Dedifferentiated amniotic fluid mesenchymal stem cell (primary cell): ENCODE measurements around the gene TOX2.

Source experiments
- DNase-seq: peaks from one replicate; pipeline ENCODE4 v3.0.0-alpha.2; 2016; ENCODE audit errors: extremely low spot score

Gene TOX2

DNA sequence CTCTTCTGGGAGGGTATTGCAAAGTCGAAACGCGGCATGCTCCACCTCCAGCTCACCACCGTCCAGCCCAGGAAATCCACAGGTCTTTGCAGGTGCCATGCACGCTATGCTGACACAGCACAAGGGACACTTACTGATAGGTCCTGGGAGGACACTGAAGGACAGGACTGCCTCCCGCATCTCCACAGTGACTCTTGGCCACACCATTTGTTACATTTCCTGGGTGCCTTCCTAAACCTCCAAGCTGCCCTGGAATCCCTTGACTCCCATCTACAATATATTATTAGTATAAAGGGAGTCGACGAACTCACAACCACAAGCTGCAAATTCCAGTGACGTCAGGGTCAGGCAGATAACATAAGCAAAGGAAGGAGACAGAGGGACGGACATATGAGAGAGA, 165.4 kb downstream of the TOX2 start:
- no peak for DNase-seq

DNA sequence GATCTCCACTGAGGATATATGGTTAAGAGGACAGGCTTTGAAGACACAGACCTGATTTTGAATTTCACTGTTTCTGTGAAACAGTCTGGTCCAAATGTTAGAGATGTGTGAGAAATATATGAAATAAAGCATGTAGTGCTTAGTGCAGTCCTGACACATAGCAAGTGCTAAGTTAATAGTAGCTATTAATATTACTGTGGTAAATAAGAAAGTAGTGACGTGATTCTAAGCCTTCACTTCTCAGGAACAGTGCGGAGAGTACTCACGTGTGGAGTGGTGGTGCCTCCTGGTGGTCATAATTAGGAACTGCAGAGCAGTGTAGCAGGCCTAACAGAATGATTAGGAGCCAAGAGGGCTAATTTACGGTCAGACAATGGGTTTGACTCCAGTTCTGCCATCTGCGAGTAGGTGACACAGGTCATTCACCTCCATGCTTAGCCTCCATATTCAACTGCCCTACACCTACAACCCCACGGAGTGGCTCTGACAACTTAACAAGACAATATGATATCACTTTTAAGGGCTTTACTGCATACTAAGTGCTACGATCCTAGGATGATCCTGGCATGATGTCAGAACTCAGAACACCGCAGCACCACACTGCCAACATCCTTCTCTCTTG, 166.1 kb downstream of the TOX2 start:
- peak; percentile 75 for DNase-seq

DNA sequence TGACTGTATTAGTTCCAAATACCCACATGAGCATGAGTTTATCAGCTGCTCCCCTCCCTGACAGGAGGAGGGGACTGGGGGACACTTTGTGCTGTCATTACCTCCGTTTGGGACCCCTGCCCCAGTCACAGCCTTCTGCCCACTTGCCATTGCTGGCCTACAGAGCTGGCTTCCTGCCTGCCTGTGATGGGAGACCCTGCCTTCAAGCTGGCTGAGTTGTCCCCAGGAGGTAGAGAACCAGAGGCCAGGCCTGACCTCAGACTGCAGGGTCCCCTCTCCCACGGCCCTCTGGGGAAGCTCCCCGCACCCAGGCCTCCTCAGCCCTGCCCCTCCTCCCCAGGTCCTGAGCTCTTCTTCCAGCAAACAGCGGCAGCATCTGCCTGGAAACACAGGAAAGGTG, 166.8 kb downstream of the TOX2 start:
- no peak for DNase-seq

DNA sequence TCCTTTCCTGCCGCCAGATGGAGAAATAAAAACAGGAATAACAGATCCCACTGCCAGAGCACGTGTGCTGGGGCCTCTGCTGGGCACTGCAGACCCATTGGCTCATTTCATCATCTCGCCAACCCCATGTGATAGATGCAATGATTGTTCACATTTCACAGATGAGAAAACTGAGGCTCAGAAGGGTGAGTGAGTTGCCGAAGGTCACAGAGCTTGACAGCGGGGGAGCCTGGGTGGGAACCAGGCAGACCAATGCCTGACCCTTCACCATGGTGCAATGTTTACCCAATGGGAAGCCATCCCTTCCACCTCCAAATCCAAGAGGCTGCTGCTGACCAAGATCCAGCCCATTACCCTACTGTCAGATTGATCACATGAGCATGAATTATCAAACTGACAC, 167.2 kb downstream of the TOX2 start:
- no peak for DNase-seq

DNA sequence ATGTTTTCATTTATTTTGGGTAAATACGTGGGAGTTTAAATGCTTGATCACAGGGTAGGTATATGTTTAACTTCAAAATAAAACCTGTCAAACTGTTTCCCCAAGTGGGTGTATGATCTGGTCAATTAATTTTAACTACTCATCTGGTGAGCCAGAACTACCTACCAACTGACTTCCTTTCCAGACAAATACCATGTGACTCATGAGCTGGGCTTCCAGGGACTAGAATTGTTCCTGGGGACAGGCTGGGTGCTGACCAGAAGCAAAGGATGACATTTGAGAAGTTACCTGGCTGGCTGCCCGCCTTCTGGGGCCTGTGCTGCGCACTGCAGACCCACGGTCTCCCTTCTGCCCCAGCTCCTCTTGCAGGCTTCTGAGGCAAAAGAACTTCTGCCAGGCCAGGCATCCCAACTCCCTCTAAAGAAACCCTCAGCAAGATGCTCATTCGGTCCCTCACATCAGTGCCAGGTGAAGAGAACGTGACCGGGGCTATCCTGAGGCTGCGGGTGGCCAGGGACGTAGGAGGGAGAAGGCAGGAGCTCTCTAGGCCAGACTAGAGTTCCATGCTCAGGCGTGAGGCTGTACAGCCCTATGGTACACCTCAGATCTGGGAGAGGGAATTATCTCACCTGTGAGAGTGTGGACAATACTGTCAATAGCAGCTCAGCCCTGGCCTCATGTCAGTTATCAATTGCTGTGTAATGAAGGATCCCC, 168.7 kb downstream of the TOX2 start:
- DNase-seq, result peak; percentile 47

DNA sequence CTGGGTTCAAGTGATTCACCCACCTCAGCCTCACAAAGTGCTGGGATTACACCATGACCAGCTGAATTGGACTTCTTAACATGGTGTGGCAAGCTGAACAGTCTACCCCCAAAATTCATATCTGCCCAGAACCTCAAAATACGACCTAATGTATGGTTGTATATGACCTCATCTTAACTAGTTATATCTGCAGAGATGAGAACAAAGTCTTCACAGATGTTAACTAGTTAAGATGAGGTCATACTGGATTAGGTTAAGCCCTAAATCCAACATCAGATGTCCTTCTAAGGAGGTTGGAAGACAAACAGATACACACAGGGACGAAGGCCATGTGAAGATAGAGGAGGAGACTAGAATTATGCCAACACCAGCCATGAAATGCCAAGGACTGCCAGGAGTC, 169.8 kb downstream of the TOX2 start:
- DNase-seq, result no peak

DNA sequence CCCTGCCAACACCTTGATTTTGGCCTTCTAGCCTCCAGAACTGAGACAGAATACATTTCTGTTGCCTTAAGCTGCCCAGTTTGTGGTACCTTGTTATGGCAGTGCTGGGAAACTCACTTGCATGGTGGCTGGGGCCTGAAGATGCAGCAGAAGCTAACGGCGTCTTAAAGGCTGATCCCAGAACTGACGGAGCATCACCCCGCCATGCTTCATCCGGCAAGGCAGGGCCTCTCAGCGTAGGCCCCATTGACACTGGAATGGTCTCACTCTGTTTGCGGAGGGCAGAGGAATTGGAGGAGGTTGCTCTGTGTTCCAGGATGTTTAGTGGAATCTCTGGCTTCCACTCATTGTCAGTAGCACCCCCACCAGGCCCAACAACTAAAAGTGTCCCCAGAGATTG, 170.2 kb downstream of the TOX2 start:
- no peak for DNase-seq

DNA sequence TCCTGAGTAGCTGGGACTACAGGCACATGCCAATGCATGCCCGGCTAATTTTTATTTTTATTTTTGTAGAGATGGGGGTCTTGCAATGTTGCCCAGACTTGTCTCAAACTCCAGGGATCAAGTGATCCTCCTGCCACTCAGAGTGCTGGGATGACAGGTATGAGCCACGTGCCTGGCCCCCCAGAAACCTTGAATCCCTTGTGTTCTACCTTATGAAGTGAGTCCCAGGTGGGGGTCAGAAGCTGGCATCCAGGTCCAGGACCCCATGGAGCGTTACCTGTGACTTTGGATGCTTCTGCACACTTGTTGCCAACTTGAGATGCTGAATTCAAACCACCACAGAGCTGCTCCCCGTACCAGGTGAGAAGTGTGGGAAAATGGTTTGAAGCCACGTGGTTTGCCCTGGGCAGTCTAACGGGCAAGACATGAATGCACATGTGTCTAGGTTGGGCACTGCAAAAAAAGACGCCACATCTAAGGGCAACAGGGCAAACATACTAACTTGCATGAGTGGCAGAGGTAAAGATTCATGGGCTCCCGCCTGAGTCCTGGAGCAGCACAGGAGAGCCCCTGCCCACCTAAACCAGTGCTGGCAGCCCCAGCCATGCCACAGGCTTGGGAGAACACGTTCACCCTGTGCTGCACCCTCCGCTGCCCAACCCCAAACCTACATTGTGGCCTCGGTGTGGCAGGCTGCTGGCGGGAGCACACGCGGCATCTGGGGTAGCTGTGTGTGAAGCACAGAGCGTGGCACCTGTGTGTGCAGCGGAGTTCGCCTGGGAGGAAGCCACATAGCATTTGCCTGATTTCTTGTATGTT, 171.2 kb downstream of the TOX2 start:
- no peak for DNase-seq

DNA sequence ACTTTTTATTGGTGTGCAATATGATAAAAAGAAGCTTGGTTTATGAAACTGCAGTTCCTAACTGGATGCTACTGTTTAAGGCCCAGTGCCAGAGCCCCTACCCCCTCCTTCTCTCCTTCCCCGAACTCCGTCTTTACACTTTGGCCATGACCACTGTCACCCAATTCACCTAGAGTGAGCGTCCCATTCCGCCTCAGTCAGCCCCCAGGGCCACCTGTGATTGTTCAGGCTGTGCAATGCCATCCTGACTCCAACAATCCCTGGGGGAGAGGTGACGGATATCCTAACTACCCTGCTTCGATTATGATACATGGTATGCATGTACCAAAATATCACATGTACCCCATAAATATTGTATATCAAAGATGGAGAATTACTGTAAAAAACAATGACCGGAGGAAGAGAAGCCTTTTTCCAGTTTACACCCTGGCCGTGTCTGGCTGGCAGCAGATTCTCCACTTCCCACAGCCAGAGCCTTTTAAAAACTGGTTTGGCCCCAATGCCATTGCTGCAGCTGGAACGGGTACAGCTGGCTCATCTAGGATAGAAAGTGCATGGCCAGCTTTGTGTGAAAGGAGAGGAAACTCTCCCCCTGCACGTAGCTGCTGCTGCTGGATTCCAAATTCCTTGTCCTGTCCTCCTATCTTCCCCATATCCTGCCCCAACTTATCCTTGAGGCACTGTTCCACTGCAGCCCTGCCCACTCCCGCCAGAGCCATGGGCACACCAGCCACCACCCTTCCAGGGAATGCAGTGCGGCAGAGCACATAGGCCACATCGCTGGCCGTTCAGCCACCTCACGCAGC, 172.6 kb downstream of the TOX2 start:
- no peak for DNase-seq

DNA sequence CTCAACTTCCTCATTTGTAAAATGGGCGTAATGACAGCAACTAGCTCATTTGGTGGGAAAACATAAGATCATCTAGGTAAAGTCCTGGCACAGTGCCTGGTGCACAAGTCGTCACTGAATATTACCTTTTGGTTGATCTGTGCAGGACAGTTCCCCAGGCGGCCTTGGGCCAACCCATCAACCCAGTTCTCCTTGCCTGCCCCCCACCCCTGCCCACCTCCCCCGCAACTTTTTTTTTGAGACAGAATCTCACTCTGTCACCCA, 173.1 kb downstream of the TOX2 start:
- DNase-seq, result no peak

DNA sequence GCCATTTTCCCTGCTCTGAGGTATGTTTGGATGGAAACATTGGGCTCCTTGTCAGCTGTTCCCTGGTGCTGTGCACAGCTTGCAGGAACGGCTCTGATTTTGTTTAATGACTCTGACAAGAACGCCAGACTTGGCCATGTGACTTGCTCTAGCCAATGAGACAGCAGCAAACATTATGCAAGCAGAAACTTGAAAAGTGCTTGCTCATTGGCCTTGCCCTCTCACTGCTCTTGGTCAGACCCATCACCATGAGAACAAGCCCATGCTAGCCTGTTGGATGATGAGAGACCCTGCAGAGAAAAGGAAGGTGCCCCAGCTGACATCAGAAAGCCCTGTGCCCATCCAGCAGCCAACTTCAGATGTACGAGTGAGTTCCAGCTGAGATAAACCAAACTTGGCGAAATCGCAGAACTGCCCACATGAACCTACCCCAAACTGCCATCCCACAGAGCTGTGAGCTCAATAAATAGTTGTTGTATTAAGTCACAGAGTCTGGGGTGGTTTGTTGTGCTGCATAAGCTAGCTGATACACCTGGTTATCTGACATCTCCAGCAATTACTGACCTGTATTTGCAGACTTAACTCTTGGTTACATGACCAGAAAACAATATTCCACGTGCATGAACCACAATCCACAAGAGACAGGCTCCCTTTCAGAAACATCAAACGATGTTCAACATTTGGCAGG, 175.5 kb downstream of the TOX2 start:
- DNase-seq, result no peak

DNA sequence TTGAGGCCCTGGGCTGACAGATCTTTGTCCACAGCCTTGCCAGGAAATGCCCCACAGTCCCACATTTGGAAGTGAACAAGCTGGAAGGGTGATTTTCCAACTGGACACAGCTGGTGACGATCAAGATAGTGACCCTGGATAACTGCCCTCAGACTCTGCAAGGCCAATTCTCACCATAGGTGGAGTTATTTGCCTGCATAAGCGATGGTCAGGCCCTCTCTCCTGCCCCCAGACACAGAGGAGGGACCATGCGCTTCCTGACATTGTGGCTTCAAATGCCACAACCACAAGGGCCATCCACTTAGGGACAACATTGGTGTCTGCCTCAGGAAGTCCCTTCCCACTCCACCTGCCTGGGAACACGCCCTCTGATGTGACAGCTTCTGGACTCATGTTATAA, 176.4 kb downstream of the TOX2 start:
- DNase-seq, result no peak

DNA sequence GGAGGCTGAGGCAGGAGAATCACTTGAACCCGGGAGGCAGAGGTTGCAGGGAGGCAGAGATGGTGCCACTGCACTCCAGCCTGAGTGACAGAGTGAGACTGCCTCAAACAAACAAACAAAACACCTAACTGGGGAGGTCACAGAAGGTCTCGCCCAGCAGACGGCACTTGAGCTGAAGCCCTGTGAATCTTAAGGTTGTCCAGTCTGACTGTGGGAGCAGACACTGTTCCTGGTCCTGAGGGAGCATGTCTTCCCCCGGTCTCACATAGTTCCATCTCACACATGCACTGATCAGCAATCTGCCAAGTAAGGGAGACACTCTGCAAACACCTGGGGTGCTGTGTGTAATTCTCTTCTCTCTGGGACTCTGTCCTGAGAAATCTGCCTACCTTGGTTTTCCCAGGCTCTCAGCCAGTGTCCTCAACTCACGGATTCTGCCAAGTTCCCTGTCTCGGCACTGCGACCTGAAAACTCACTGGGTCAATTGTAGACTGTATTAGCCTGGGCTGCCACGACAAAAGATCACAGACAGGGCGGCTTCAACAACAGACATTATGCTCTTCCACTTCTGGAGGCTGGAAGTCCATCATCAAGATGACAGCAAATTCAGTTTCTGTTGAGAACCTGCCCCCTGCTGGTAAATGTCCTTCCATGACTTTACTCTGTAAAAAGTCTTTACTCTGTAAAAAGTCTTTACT, 178.0 kb downstream of the TOX2 start:
- peak; percentile 42 for DNase-seq

DNA sequence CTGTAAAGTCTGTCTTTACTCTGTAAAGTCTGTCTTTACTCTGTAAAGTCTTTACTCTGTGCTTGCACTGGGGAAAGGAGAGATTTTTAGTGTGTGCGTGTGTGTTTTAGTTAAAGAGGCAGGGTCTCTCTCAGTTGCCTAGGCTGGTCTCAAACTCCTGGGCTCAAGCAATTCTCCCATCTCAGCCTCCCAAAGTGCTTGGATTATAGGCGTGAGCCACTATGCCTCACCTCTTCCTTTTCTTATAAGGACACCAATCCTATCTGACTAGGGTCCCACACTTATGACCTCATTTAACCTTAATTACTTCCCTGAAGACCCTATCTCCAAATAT, 178.6 kb downstream of the TOX2 start:
- no peak for DNase-seq

DNA sequence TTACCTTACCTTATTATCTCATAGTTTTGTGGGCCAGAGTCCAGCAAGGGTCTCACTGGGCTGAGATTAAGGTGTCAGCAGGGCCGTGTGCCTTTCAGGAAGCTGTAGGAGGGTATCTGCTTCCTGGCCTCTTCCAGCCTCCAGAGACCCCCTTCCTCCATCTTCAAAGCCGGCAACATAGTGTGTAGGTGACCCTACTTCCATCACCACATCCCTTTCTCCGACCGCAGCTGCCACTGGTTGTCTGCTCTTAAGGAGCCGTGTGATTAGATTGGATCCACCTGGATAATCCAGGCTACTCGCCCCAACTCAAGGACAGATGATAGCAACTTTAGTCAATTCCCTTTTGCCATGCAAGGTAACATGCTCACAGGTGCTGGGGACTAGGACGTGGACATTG, 181.2 kb downstream of the TOX2 start:
- no peak for DNase-seq

DNA sequence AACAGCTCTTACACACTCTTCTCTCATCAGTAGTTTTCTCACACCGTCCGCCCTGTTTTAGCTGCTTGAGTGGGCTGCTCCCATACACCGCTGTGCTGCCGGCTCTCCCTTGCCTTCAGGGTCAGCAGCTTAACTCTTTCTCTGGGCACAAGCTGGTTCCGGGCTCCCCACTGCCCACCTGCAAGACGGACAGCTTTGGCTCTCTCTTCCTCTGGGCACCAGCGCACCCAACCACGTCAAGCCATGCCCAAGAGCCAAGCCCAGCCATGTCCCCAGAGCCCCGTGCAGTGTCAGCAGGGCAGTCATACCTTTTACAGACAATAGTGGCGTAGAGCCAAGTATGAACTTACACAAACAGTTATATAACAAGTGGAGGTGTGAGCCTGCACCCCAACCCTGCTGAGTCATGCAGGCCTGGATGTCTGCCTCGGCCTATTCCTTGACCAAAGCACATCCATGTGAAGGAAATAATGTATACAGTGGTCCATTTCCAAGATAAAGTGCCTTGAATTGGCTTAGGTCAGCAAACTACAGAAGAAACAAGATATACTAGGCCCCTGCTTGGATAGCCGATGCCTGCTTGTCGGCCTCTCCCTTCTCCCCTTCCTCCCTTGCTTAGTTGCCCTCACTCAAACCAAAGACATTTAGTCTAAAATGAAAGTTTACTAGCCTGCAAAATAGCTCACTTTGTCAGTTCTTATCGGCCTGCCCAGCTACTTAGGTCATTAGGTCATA, 183.0 kb downstream of the TOX2 start:
- DNase-seq, result no peak

DNA sequence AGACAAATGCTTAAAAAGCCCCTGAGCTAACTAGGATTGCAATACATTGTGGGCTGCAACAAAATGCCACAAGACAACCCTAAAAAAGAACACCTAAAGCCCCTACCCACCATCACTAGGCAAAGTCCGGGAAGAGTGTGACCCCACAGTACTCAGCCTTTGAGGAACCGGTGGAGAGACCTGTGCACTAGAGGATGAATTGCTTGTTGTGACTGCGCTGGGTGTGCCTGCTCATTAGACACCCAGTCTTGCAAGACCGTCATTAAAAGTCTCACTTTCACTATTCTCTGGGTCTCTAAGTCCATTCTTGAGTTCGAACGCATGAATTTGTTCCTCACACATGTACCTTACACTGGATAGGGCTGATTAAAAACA, 183.6 kb downstream of the TOX2 start:
- no peak for DNase-seq

DNA sequence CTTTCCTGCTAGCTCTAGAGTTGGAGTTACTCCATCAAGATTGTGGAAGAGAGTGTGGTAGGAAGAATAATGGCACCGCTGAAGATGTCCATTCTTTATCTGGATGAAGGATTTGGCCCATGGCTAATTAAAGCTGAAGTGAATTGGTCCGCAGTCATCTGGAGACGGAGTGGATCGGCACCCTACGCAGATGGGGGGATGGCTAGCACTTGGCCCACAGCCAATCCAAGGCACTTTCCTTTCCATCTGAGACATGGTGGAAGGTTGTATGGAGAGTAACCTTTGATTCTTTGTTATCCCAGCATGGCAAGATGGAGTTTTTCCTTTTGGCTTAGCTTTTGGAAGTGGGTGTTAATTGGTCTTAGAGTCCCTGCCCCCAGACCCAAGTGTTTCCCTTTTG, 184.0 kb downstream of the TOX2 start:
- no peak for DNase-seq

DNA sequence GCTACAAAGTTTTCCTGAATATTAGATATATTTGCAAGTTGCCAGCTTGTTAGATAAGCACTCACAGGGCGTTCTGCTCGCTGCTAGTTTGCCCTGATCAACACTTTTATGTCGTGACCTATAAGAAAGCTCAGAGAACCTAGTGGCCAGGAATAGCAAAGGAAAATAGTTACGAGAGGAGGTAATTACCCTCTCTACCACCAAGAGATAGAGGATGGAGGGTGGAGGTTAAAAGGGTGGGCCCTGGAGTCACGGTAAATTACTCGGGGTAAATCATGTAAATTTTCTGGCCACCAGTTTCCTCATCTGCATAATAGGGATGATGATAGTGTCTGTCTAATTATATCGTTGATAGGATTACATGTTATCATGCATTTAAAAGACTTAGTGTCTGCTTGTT, 185.2 kb downstream of the TOX2 start:
- DNase-seq, result no peak

DNA sequence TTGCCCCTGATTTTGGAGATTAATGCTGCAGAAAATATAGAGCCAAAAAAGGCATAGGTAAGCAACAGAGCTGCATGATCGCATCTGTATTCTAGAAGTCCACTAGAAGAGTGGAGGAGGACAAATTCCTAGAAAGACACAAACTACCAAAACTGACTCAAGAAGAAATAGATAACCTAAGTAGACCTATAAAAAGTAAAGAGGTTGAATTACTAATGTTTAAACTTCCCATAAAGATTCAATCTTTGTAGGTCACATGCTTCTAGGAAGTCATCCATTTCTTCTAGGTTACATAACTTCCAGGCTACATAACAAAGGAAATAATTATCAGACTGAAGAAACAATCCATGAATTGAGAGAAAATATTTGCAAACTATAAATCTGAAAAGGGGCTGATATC, 187.9 kb downstream of the TOX2 start:
- no peak for DNase-seq
